MCF 10A (cell line): ENCODE measurements around the gene SCRG1. TPM values are rescaled to one million over a fixed set of nuclear protein-coding genes. Genes with fewer than 3 reads are reported as not detected.

Experiments used
- BruUV-seq: library from RNA; stranded (reverse); fragments of 400-500 nt; replicated peaks from 2 replicates; lab custom pipeline; 2021; lab: Mats Ljungman, UMichigan
- CTCF ChIA-PET: fragments of 300-600 bp; sonication (Branson Sonifier 250); formaldehyde crosslinking; extraction: SDS; loops from one replicate; lab custom pipeline; 2021; ENCODE audit warnings: antibody characterized with exemption, inconsistent platforms; lab: Yijun Ruan, JAX
- POLR2A ChIA-PET: fragments of 300-600, 350-650 bp; sonication (Branson Sonifier 250); formaldehyde crosslinking; extraction: SDS; loops from one replicate; lab custom pipeline; 2020; ENCODE audit warnings: antibody characterized with exemption, inconsistent platforms; lab: Yijun Ruan, JAX
- DNase-seq: peaks from one replicate; pipeline ENCODE4 v3.0.0-alpha.2; 2018; ENCODE audit not compliant: unreplicated experiment
- H3K27ac Mint-ChIP-seq: one replicate; pipeline ENCODE4 v1.8.0; 2022; ENCODE audit warnings: mild to moderate bottlenecking, low read depth, mixed read lengths; ENCODE audit not compliant: unreplicated experiment
- H3K27me3 Mint-ChIP-seq: one replicate; pipeline ENCODE4 v1.8.0; 2022; ENCODE audit warnings: mixed read lengths; ENCODE audit not compliant: insufficient read depth, unreplicated experiment
- H3K36me3 Mint-ChIP-seq: one replicate; pipeline ENCODE4 v1.8.0; 2022; ENCODE audit warnings: mild to moderate bottlenecking, moderate library complexity, mixed read lengths; ENCODE audit not compliant: insufficient read depth, unreplicated experiment
- H3K4me1 Mint-ChIP-seq: one replicate; pipeline ENCODE4 v1.8.0; 2022; ENCODE audit warnings: mixed read lengths; ENCODE audit not compliant: insufficient read depth, unreplicated experiment
- H3K4me3 Mint-ChIP-seq: one replicate; pipeline ENCODE4 v1.8.0; 2022; ENCODE audit warnings: mild to moderate bottlenecking, moderate library complexity, mixed read lengths; ENCODE audit not compliant: unreplicated experiment
- H3K9me3 Mint-ChIP-seq: one replicate; pipeline ENCODE4 v1.8.0; 2022; ENCODE audit warnings: mixed read lengths; ENCODE audit not compliant: unreplicated experiment
- intact Hi-C: fragments of 100-400 bp; cut with micrococcal nuclease; formaldehyde crosslinking; loops from 2 replicates; pipeline ENCODE4 v1.14.1; 2022
- total RNA-seq: library from RNA; stranded (reverse); gene quantifications from 2 replicates; pipeline ENCODE4 v1.2.3, GENCODE V29; 2022
- TF ChIP-seq, protein P1 (sequence below): fragments of 200-600 bp; IDR thresholded peaks from one replicate; pipeline ENCODE4 v1.8.0; 2022; ENCODE audit warnings: antibody characterized with exemption, mild to moderate bottlenecking; ENCODE audit not compliant: unreplicated experiment

The SCRG1 gene
- total RNA-seq, 1 experiment from 2014 or later: not detected

GRCh38 chr4:173424899-173425805, 26.2 kb upstream of the SCRG1 start:
- TF ChIP-seq, protein P1, sequence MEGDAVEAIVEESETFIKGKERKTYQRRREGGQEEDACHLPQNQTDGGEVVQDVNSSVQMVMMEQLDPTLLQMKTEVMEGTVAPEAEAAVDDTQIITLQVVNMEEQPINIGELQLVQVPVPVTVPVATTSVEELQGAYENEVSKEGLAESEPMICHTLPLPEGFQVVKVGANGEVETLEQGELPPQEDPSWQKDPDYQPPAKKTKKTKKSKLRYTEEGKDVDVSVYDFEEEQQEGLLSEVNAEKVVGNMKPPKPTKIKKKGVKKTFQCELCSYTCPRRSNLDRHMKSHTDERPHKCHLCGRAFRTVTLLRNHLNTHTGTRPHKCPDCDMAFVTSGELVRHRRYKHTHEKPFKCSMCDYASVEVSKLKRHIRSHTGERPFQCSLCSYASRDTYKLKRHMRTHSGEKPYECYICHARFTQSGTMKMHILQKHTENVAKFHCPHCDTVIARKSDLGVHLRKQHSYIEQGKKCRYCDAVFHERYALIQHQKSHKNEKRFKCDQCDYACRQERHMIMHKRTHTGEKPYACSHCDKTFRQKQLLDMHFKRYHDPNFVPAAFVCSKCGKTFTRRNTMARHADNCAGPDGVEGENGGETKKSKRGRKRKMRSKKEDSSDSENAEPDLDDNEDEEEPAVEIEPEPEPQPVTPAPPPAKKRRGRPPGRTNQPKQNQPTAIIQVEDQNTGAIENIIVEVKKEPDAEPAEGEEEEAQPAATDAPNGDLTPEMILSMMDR: no peak
- ChIA-PET POLR2A (interaction anchor here (1.0 kb wide), 1 partner anchor 56 kb away, joined by 4 read pairs; no protein-coding TSS in a partner anchor), CTCF (interaction anchor here (0.7 to 1.5 kb wide), 9 partner anchors 8 to 565 kb away, joined by 3 to 4 read pairs (median 3); no protein-coding TSS in a partner anchor)
- no peak for DNase-seq
- H3K27me3 Mint-ChIP-seq: no peaks in the 10 kb centered on the region
- BruUV-seq: no TSS peak
- peaks cover 5% of the 10 kb centered on the region for H3K36me3 Mint-ChIP-seq
- no peaks in the 10 kb centered on the region for H3K9me3 Mint-ChIP-seq
- peaks cover 5% of the 10 kb centered on the region for H3K4me1 Mint-ChIP-seq
- intact Hi-C loops: no loop called here
- no peak overlapping the region for H3K4me3 Mint-ChIP-seq
- H3K27ac Mint-ChIP-seq: no peak overlapping the region

DNA sequence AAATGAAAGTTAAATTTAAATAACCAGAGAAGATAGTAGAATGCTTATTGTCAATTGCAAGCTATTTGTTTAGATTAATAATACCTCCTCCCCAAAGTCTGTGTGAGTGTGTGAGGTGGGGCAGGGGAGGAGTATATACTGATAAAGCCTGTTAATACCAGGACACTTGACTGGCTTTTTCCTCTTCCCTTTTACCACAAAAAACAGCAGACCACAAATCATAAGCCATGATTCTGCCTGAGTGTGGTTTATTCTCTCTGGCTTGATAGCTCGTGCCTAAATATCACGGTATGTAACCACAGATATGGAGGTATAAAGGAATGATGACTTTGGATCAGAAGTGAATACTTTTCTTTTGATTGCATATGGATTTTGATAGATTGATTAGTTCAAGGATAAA, 21.9 kb upstream of the SCRG1 start:
- H3K27me3 Mint-ChIP-seq: no peaks in the 10 kb centered on the region
- ChIA-PET CTCF (interaction anchor here (0.6 to 7.4 kb wide), 40 partner anchors 9 to 1329 kb away, joined by 3 to 124 read pairs (median 4); partner anchors contain the start of gene SCRG1), POLR2A (interaction anchor here (0.6 to 1.7 kb wide), 4 partner anchors 40 to 86 kb away, joined by 3 to 6 read pairs (median 4); partner anchors contain the start of gene HMGB2)
- peaks cover 5% of the 10 kb centered on the region for H3K36me3 Mint-ChIP-seq
- no TSS peak for BruUV-seq
- H3K4me3 Mint-ChIP-seq: no peak overlapping the region
- TF ChIP-seq, protein P1: no peak
- peaks cover 11% of the 10 kb centered on the region for H3K4me1 Mint-ChIP-seq
- no peak overlapping the region for H3K27ac Mint-ChIP-seq
- DNase-seq: no peak
- H3K9me3 Mint-ChIP-seq: no peaks in the 10 kb centered on the region
- intact Hi-C loops: loop anchor here (1.0 kb wide), 4 partner anchors 74 to 736 kb away; no protein-coding TSS in a partner anchor

- H3K4me1 Mint-ChIP-seq: peaks cover 15% of the 10 kb centered on the region
- no peaks in the 10 kb centered on the region for H3K27me3 Mint-ChIP-seq
- H3K27ac Mint-ChIP-seq: no peak overlapping the region
- TF ChIP-seq, protein P1: peak; percentile 39
- no peak overlapping the region for H3K4me3 Mint-ChIP-seq
- POLR2A ChIA-PET: interaction anchor here (0.9 to 1.7 kb wide), 3 partner anchors 48 to 86 kb away, joined by 3 to 6 read pairs (median 5); partner anchors contain the start of gene HMGB2
- no TSS peak for BruUV-seq
- CTCF ChIA-PET: interaction anchor here (0.6 to 7.4 kb wide), 38 partner anchors 9 to 953 kb away, joined by 3 to 124 read pairs (median 4); partner anchors contain the start of gene SCRG1
- intact Hi-C loops: loop anchor here (1.0 kb wide), 4 partner anchors 74 to 736 kb away; no protein-coding TSS in a partner anchor
- H3K36me3 Mint-ChIP-seq: peaks cover 5% of the 10 kb centered on the region
- no peaks in the 10 kb centered on the region for H3K9me3 Mint-ChIP-seq
- peak; percentile 31 for DNase-seq
Measured at GRCh38 chr4:173420324-173420752, 21.4 kb upstream of the SCRG1 start.
